ENCODE data around the gene OLFML2A. TPM values are rescaled to one million over a fixed set of nuclear protein-coding genes. Genes with fewer than 3 reads are reported as not detected.

OLFML2A gene
- polyA plus RNA-seq, 3 donors, result 0.03 to 0.25 TPM; not detected in 1

DNA sequence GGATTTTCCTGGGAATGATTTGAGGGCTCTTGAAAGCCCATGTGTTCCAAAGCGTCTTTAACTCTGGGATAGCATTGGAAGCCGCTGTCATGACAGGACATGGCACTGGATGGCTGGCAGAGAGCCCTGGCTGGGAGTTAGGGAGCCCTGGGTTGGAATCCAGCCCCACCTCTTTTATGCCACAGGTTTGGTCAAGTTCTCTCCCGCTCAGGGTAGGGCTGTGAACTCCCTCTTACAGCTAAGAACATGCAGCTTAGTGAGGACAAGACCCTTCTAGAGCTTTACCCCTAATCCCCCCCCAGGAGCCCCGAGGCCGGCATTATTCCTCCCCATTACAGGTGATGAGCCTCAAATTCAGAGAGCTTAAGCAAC, 37.2 kb downstream of the OLFML2A start:
- peaks cover 5 to 6% (median 6%) of the 10 kb centered on the region in 3 donors for H3K27me3 Mint-ChIP-seq (ENCODE audit: low read depth in 3 of 3)
- Histone ChIP-seq H2AFZ (ENCODE audit: insufficient read depth, low read depth, low read length, poor library complexity, severe bottlenecking) (no peak overlapping the region), H3K4me3 (replicated peaks in 1 of 3; ENCODE audit: low read depth in 2 of 3, low read length in 3 of 3) (no peak overlapping the region), H3K79me2 (ENCODE audit: insufficient read depth, low read length) (no peaks in the 10 kb centered on the region), H3K27me3 (ENCODE audit: control insufficient read depth in 2 of 2, insufficient read depth in 2 of 2, low read length in 2 of 2) (no peaks in the 10 kb centered on the region), H4K20me1 (ENCODE audit: insufficient read depth, low read length) (no peaks in the 10 kb centered on the region), H3K27ac (ENCODE audit: low read depth in 1 of 2, low read length in 2 of 2) (no peak overlapping the region), H3K36me3 (replicated peaks in 1 of 2; ENCODE audit: control insufficient read depth in 1 of 2, insufficient read depth in 2 of 2, low read length in 2 of 2) (no peaks in the 10 kb centered on the region), H3K9ac (ENCODE audit: insufficient read depth, low read length, poor library complexity, severe bottlenecking) (no peak overlapping the region), H3K4me2 (replicated peaks; ENCODE audit: extremely low read depth, low read length, poor library complexity, severe bottlenecking) (no peak overlapping the region), H3K9me3 (replicated peaks in 1 of 2; ENCODE audit: control insufficient read depth in 1 of 2, insufficient read depth in 1 of 2, low read length in 2 of 2) (no peaks in the 10 kb centered on the region), H3K4me1 (ENCODE audit: control insufficient read depth in 1 of 2, insufficient read depth in 2 of 2, low read length in 2 of 2) (no peaks in the 10 kb centered on the region)
- H3K27ac Mint-ChIP-seq, result no peak overlapping the region
- no peak for DNase-seq
- H3K4me1 Mint-ChIP-seq, result no peaks in the 10 kb centered on the region
- H3K9me3 Mint-ChIP-seq, result peaks cover 0 to 2% (median 0%) of the 10 kb centered on the region in 7 donors
- TF ChIP-seq, protein P1, sequence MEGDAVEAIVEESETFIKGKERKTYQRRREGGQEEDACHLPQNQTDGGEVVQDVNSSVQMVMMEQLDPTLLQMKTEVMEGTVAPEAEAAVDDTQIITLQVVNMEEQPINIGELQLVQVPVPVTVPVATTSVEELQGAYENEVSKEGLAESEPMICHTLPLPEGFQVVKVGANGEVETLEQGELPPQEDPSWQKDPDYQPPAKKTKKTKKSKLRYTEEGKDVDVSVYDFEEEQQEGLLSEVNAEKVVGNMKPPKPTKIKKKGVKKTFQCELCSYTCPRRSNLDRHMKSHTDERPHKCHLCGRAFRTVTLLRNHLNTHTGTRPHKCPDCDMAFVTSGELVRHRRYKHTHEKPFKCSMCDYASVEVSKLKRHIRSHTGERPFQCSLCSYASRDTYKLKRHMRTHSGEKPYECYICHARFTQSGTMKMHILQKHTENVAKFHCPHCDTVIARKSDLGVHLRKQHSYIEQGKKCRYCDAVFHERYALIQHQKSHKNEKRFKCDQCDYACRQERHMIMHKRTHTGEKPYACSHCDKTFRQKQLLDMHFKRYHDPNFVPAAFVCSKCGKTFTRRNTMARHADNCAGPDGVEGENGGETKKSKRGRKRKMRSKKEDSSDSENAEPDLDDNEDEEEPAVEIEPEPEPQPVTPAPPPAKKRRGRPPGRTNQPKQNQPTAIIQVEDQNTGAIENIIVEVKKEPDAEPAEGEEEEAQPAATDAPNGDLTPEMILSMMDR (IDR thresholded peaks at IDR 0.05), result no peak
- H3K4me3 Mint-ChIP-seq, result no peak overlapping the region
- no peaks in the 10 kb centered on the region for H3K36me3 Mint-ChIP-seq
- WGBS (ENCODE audit: insufficient coverage), result 100% methylated on average over 3 of the region's 5 CpGs
- intact Hi-C loops (cut with micrococcal nuclease), result no loop called here

DNA sequence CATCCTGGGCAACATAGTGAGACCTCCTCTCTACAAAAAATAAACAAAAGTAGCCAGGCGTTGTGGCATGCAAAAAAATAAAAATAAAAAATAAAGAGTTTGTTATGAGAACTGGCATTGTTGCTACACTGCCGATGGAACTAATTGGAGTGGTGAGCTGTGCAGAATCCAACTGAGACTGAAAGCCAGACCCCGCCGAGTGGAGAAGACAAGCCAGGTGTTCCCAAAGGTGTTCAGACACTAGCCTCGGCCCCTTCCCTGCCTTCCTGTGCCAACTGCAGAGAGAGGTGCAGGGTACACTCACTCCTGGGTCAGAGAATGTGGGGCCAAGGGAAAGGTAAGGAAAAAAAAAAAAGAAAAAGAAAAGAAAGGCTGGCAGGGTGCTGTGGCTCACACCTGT, 38.7 kb downstream of the OLFML2A start:
- H3K79me2 ChIP-seq (ENCODE audit: insufficient read depth, low read length), result no peaks in the 10 kb centered on the region
- H3K27ac ChIP-seq (ENCODE audit: low read depth in 1 of 2, low read length in 2 of 2), result no peak overlapping the region
- no peak overlapping the region for H3K4me2 ChIP-seq (replicated peaks; ENCODE audit: extremely low read depth, low read length, poor library complexity, severe bottlenecking)
- no peaks in the 10 kb centered on the region for H3K4me1 ChIP-seq (ENCODE audit: control insufficient read depth in 1 of 2, insufficient read depth in 2 of 2, low read length in 2 of 2)
- H3K9me3 Mint-ChIP-seq, result peaks cover 0 to 2% (median 0%) of the 10 kb centered on the region in 7 donors
- H3K27me3 ChIP-seq (ENCODE audit: control insufficient read depth in 2 of 2, insufficient read depth in 2 of 2, low read length in 2 of 2), result no peaks in the 10 kb centered on the region
- no peak overlapping the region for H2AFZ ChIP-seq (ENCODE audit: insufficient read depth, low read depth, low read length, poor library complexity, severe bottlenecking)
- no peak overlapping the region for H3K9ac ChIP-seq (ENCODE audit: insufficient read depth, low read length, poor library complexity, severe bottlenecking)
- 98% methylated on average over 4 of the region's 5 CpGs for WGBS (ENCODE audit: insufficient coverage)
- no peaks in the 10 kb centered on the region for H3K36me3 ChIP-seq (replicated peaks in 1 of 2; ENCODE audit: control insufficient read depth in 1 of 2, insufficient read depth in 2 of 2, low read length in 2 of 2)
- no peak overlapping the region for H3K4me3 ChIP-seq (replicated peaks in 1 of 3; ENCODE audit: low read depth in 2 of 3, low read length in 3 of 3)
- H3K4me1 Mint-ChIP-seq, result no peaks in the 10 kb centered on the region
- TF ChIP-seq, protein P1 (IDR thresholded peaks at IDR 0.05), result no peak
- peaks cover 4 to 6% (median 4%) of the 10 kb centered on the region in 3 donors for H3K27me3 Mint-ChIP-seq (ENCODE audit: low read depth in 3 of 3)
- H3K27ac Mint-ChIP-seq, result peak overlapping the region in 1 of 7 donors; percentile 9
- no peak overlapping the region for H3K4me3 Mint-ChIP-seq
- H4K20me1 ChIP-seq (ENCODE audit: insufficient read depth, low read length), result no peaks in the 10 kb centered on the region
- H3K9me3 ChIP-seq (replicated peaks in 1 of 2; ENCODE audit: control insufficient read depth in 1 of 2, insufficient read depth in 1 of 2, low read length in 2 of 2), result no peaks in the 10 kb centered on the region
- H3K36me3 Mint-ChIP-seq, result no peaks in the 10 kb centered on the region
- intact Hi-C loops (cut with micrococcal nuclease), result no loop called here
- no peak for DNase-seq
